Stomach (tissue), 4 donors: ENCODE measurements around the gene OR10V1.
"Not testable (repeated sequence)": the region's sequence is repeated elsewhere in the genome, so short reads cannot be mapped to it uniquely, and the experiment has no call there.

ENCODE experiments used
- POLR2A ChIP-seq, 4 donors: fragments of 450-650 bp; IDR thresholded peaks; one replicate each; pipeline ENCODE4 v1.6.1; 2016; ENCODE audit warnings: antibody characterized with exemption in 4 of 4, control low read depth in 2 of 4, mild to moderate bottlenecking in 1 of 4, moderate library complexity in 1 of 4
- POLR2AphosphoS5 ChIP-seq, 3 donors: sonication (generic); formaldehyde crosslinking; IDR thresholded peaks; one replicate each; pipeline ENCODE4 v1.6.1; 2016; ENCODE audit warnings: antibody characterized with exemption in 3 of 3
- TF ChIP-seq, protein P1 (sequence below), 7 experiments: fragments of 450-650 bp in 4 of 7; fragments of 200-600 bp in 3 of 7; sonication (generic) in 3 of 7; IDR thresholded peaks; one replicate each; pipeline ENCODE4 v1.5.1; 2016 to 2019; ENCODE audit warnings: antibody characterized with exemption in 7 of 7, control low read depth in 2 of 7, mild to moderate bottlenecking in 1 of 7

DNA sequence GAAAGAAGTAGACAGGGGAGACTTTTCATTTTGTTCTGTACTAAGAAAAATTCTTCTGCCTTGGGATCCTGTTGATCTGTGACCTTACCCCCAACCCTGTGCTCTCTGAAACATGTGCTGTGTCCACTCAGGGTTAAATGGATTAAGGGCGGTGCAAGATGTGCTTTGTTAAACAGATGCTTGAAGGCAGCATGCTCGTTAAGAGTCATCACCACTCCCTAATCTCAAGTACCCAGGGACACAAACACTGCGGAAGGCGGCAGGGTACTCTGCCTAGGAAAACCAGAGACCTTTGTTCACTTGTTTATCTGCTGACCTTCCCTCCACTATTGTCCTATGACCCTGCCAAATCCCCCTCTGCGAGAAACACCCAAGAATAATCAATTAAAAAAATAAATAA lies 13.5 kb downstream of the OR10V1 start:
- TF ChIP-seq, protein P1, sequence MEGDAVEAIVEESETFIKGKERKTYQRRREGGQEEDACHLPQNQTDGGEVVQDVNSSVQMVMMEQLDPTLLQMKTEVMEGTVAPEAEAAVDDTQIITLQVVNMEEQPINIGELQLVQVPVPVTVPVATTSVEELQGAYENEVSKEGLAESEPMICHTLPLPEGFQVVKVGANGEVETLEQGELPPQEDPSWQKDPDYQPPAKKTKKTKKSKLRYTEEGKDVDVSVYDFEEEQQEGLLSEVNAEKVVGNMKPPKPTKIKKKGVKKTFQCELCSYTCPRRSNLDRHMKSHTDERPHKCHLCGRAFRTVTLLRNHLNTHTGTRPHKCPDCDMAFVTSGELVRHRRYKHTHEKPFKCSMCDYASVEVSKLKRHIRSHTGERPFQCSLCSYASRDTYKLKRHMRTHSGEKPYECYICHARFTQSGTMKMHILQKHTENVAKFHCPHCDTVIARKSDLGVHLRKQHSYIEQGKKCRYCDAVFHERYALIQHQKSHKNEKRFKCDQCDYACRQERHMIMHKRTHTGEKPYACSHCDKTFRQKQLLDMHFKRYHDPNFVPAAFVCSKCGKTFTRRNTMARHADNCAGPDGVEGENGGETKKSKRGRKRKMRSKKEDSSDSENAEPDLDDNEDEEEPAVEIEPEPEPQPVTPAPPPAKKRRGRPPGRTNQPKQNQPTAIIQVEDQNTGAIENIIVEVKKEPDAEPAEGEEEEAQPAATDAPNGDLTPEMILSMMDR (IDR thresholded peaks at IDR 0.05), result not testable (repeated sequence)
- not testable (repeated sequence) for TF ChIP-seq POLR2A, POLR2AphosphoS5 (IDR thresholded peaks at IDR 0.05)
